Parathyroid adenoma (tissue), 2 donors: ENCODE data around the gene ZNF580.

Experiments
- H2AFZ ChIP-seq: fragments of 300-600 bp; sonication (generic); one replicate; pipeline ENCODE4 v1.7.0; 2017; ENCODE audit warnings: antibody characterized with exemption, mild to moderate bottlenecking
- H3K27ac ChIP-seq: fragments of 300-600 bp; sonication (generic); one replicate; pipeline ENCODE4 v1.7.0; 2017
- H3K27me3 ChIP-seq: fragments of 300-600 bp; sonication (generic); one replicate; pipeline ENCODE4 v1.7.0; 2017; ENCODE audit warnings: low read length; ENCODE audit not compliant: control insufficient read depth, insufficient read depth
- H3K36me3 ChIP-seq: fragments of 300-600 bp; sonication (generic); one replicate; pipeline ENCODE4 v1.7.0; 2017; ENCODE audit warnings: low read length; ENCODE audit not compliant: control insufficient read depth, insufficient read depth
- H3K4me1 ChIP-seq: fragments of 300-600 bp; sonication (generic); one replicate; pipeline ENCODE4 v1.7.0; 2017; ENCODE audit warnings: control low read depth
- H3K4me2 ChIP-seq: fragments of 300-600 bp; sonication (generic); one replicate; pipeline ENCODE4 v1.7.0; 2017; ENCODE audit warnings: low read length
- H3K4me3 ChIP-seq: fragments of 300-600 bp; sonication (generic); one replicate; pipeline ENCODE4 v1.7.0; 2017; ENCODE audit warnings: low read depth, low read length
- H3K79me2 ChIP-seq: fragments of 300-600 bp; sonication (generic); one replicate; pipeline ENCODE4 v1.7.0; 2017; ENCODE audit warnings: control low read depth
- H3K9ac ChIP-seq: fragments of 300-600 bp; sonication (generic); one replicate; pipeline ENCODE4 v1.7.0; 2017; ENCODE audit warnings: mild to moderate bottlenecking
- H3K9me3 ChIP-seq: fragments of 300-600 bp; sonication (generic); one replicate; pipeline ENCODE4 v1.7.0; 2017; ENCODE audit warnings: low read length; ENCODE audit not compliant: control insufficient read depth
- CTCF ChIP-seq: fragments of 300-600 bp; sonication (generic); IDR thresholded peaks from one replicate; pipeline ENCODE4 v1.7.0; 2017; ENCODE audit warnings: antibody characterized with exemption, mild to moderate bottlenecking
- donor health status: primary hyperparathyroidism.

Gene ZNF580

DNA sequence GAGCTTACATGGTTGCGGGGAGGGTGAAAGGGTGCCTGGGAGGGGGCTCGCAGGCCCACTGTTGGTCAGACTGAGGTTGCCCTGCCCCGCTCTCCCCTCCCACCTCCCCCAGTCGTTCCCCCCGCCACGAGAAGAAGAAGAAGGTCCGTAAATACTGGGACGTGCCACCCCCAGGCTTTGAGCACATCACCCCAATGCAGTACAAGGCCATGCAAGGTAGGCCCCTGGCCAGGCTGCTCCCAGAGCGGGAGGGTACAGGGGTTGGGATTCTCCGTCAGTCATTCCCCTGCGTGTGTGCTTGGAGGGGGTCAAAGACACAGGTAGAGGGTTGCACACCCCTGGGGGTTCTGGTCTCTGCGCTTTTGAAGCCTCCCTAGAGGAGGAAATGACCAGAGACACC lies 19.6 kb downstream of the ZNF580 start:
- Histone ChIP-seq H3K36me3 (no peaks in the 10 kb centered on the region), H3K4me3 (no peak overlapping the region), H3K27me3 (no peaks in the 10 kb centered on the region), H3K27ac (no peak overlapping the region), H3K9ac (no peak overlapping the region), H2AFZ (no peak overlapping the region), H3K4me1 (peaks cover 23% of the 10 kb centered on the region), H3K4me2 (no peak overlapping the region), H3K79me2 (peaks cover 89% of the 10 kb centered on the region), H3K9me3 (no peaks in the 10 kb centered on the region)
- no peak for TF ChIP-seq CTCF

DNA sequence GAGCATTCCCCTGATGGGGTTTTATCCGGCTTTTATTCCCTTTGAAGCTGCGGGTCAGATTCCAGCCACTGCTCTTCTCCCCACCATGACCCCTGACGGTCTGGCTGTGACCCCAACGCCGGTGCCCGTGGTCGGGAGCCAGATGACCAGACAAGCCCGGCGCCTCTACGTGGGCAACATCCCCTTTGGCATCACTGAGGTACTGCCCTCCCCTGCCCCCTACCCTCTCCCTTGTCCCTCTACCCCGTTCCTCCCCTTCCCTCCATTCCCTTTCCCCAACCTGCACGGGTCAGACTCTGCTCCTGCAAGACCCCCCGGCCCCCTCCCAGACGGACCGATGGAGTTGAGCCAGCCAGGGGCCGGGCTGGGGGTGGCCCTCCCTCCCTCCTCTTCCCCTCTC lies 20.2 kb downstream of the ZNF580 start:
- Histone ChIP-seq H3K9ac (no peak overlapping the region), H3K9me3 (no peaks in the 10 kb centered on the region), H2AFZ (no peak overlapping the region), H3K4me1 (peaks cover 23% of the 10 kb centered on the region), H3K27me3 (no peaks in the 10 kb centered on the region), H3K4me3 (no peak overlapping the region), H3K36me3 (no peaks in the 10 kb centered on the region), H3K27ac (no peak overlapping the region), H3K79me2 (peaks cover 89% of the 10 kb centered on the region), H3K4me2 (no peak overlapping the region)
- TF ChIP-seq CTCF, result no peak

- Histone ChIP-seq H3K4me2 (no peak overlapping the region), H3K9ac (no peak overlapping the region), H3K79me2 (peaks cover 89% of the 10 kb centered on the region), H3K4me1 (peaks cover 14% of the 10 kb centered on the region), H2AFZ (no peak overlapping the region), H3K36me3 (no peaks in the 10 kb centered on the region), H3K27me3 (no peaks in the 10 kb centered on the region), H3K9me3 (no peaks in the 10 kb centered on the region), H3K4me3 (no peak overlapping the region), H3K27ac (no peak overlapping the region)
- TF ChIP-seq CTCF, result no peak
Observed at GRCh38 chr19:55661826-55662225, 21.0 kb downstream of the ZNF580 start.

DNA sequence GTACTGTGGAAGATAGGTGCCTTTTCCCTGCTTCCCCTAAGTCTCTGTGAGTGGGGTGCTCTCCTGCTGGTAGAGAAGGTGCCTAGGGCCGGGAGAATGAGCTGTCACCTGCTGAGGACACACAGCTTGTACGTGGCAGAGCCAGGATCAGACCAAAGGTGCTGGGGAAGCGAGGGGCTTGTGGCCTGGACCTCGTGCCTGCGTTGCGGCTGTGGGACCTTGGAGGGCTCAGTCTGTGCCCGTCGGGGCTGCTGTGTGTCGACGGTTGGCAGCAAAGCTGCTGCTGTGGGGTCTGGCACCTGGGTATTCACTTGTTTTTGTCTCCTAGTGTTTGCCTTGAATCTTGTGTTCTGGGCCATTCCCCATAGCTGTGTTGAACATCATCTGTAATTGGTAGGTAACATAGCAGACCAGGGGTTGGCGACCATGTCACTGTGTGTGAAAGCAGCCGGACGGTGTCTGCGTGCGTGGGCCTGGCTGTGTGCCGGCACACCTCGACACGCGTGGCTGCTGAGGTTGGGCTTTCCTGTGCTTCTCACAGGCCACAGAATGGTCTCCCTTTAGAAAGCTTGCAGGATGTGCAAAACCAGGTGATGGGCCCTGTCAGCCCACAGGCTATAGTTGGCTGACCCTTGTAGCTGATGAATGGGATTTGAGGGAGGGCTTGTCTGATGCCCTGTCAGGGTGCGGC lies 23.2 kb downstream of the ZNF580 start:
- Histone ChIP-seq H3K4me3 (no peak overlapping the region), H3K79me2 (peaks cover 89% of the 10 kb centered on the region), H3K36me3 (no peaks in the 10 kb centered on the region), H3K4me2 (no peak overlapping the region), H3K27me3 (no peaks in the 10 kb centered on the region), H3K9me3 (no peaks in the 10 kb centered on the region), H3K9ac (no peak overlapping the region), H3K4me1 (peaks cover 5% of the 10 kb centered on the region), H3K27ac (no peak overlapping the region), H2AFZ (no peak overlapping the region)
- no peak for TF ChIP-seq CTCF

DNA sequence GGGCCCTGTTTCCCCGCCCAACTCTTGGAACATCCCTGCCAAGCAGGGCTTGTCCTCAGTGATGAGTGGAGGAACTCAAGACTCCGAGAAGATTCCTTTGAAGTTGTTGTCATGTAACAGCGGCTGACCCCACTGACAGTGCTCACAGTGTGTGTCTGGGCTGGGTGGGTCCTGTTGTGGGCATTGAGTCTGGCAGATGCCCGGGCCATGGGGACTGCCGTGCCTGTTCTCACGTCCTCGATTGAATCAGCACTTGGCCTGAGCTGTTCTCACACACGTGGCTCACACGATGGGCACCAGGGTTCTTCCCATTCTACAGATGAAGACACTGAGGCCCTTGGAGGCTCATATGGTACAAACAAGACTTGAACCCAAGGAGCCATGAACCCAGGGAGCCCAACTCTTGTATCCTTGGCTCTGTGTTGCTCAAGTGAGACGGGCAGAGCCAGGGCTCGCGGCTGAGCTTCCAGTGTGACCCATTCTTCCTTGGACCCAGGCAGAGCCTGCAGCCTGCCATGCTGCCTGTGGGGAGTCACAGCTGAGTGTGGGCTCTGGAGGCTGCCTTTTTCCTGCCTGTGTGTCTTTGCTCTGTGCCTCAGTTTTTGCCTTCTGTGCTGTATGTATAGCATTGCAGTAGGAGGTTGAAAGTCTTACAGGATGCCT lies 25.7 kb downstream of the ZNF580 start:
- H3K9ac ChIP-seq, result no peak overlapping the region
- no peak for TF ChIP-seq CTCF
- H3K9me3 ChIP-seq, result no peaks in the 10 kb centered on the region
- peaks cover 5% of the 10 kb centered on the region for H3K4me1 ChIP-seq
- no peak overlapping the region for H3K4me3 ChIP-seq
- H3K79me2 ChIP-seq, result peaks cover 80% of the 10 kb centered on the region
- no peaks in the 10 kb centered on the region for H3K27me3 ChIP-seq
- no peak overlapping the region for H2AFZ ChIP-seq
- H3K4me2 ChIP-seq, result no peak overlapping the region
- no peaks in the 10 kb centered on the region for H3K36me3 ChIP-seq
- H3K27ac ChIP-seq, result no peak overlapping the region
